ENCODE data around the gene ARHGEF10L. TPM values are rescaled to one million over a fixed set of nuclear protein-coding genes. Genes with fewer than 3 reads are reported as not detected.

ARHGEF10L gene
- polyA plus RNA-seq, 1 donor (not counting 4 experiments of a cell fraction or from before 2014, with no cell fraction given): 2.4 TPM

GRCh38 chr1:17531682-17532487, 7.6 kb upstream of the ARHGEF10L start:
- dilution Hi-C loops (cut with MboI; ENCODE audit: extremely low pct_ligation_motif_present, low sequenced_read_pairs): no loop called here
- no peak for DNase-seq (ENCODE audit: low read depth, low spot score)
- no peaks in the 10 kb centered on the region for H3K36me3 ChIP-seq (ENCODE audit: control insufficient read depth in 2 of 2, extremely low read depth in 1 of 2, insufficient read depth in 2 of 2, low read length in 2 of 2)
- H3K27me3 ChIP-seq (ENCODE audit: control insufficient read depth, extremely low read depth, insufficient read depth, low read length): no peaks in the 10 kb centered on the region
- no peak overlapping the region for H3K27ac ChIP-seq (ENCODE audit: control insufficient read depth, insufficient read depth, low read length)
- FAIRE-seq: no peak
- no peaks in the 10 kb centered on the region for H3K9me1 ChIP-seq (ENCODE audit: control insufficient read depth, extremely low read depth, insufficient read depth, low read length)
- H3K4me2 ChIP-seq (ENCODE audit: control insufficient read depth, extremely low read depth, insufficient read depth, low read depth, low read length): no peak overlapping the region
- no peaks in the 10 kb centered on the region for H3K79me2 ChIP-seq (ENCODE audit: control insufficient read depth, insufficient read depth, low read length)
- H4K20me1 ChIP-seq (ENCODE audit: control insufficient read depth, extremely low read depth, insufficient read depth, low read length): no peaks in the 10 kb centered on the region
- peaks cover 3% of the 10 kb centered on the region for H3K4me1 ChIP-seq (ENCODE audit: control insufficient read depth, extremely low read depth, insufficient read depth, low read length)
- H3K4me3 ChIP-seq (ENCODE audit: control insufficient read depth in 2 of 3, extremely low read depth in 1 of 3, insufficient read depth in 2 of 3, low read depth in 1 of 3, low read length in 3 of 3): no peak overlapping the region
- TF ChIP-seq EZH2 (IDR thresholded peaks at IDR 0.05; ENCODE audit: low read length) (no peak), CTCF (optimal IDR thresholded peaks at IDR 0.05 in 1 of 3, IDR thresholded peaks at IDR 0.05 in 1 of 3, conservative IDR thresholded peaks at IDR 0.05 in 1 of 3; ENCODE audit: extremely low read depth in 1 of 3, insufficient read depth in 2 of 3, low read length in 3 of 3) (no peak)
- no peak overlapping the region for H3K9ac ChIP-seq (ENCODE audit: control insufficient read depth, extremely low read depth, insufficient read depth, low read length)
- no peak overlapping the region for H2AFZ ChIP-seq (ENCODE audit: control insufficient read depth, low read length)
- H3K9me3 ChIP-seq (ENCODE audit: control insufficient read depth, low read depth, low read length): no peaks in the 10 kb centered on the region

- no peak overlapping the region for H3K27ac ChIP-seq (ENCODE audit: control insufficient read depth, insufficient read depth, low read length)
- H3K9ac ChIP-seq (ENCODE audit: control insufficient read depth, extremely low read depth, insufficient read depth, low read length): no peak overlapping the region
- no peaks in the 10 kb centered on the region for H3K9me1 ChIP-seq (ENCODE audit: control insufficient read depth, extremely low read depth, insufficient read depth, low read length)
- FAIRE-seq: no peak
- H4K20me1 ChIP-seq (ENCODE audit: control insufficient read depth, extremely low read depth, insufficient read depth, low read length): no peaks in the 10 kb centered on the region
- H3K9me3 ChIP-seq (ENCODE audit: control insufficient read depth, low read depth, low read length): no peaks in the 10 kb centered on the region
- no peak overlapping the region for H2AFZ ChIP-seq (ENCODE audit: control insufficient read depth, low read length)
- H3K79me2 ChIP-seq (ENCODE audit: control insufficient read depth, insufficient read depth, low read length): no peaks in the 10 kb centered on the region
- H3K27me3 ChIP-seq (ENCODE audit: control insufficient read depth, extremely low read depth, insufficient read depth, low read length): no peaks in the 10 kb centered on the region
- H3K4me3 ChIP-seq (ENCODE audit: control insufficient read depth in 2 of 3, extremely low read depth in 1 of 3, insufficient read depth in 2 of 3, low read depth in 1 of 3, low read length in 3 of 3): no peak overlapping the region
- no peaks in the 10 kb centered on the region for H3K36me3 ChIP-seq (ENCODE audit: control insufficient read depth in 2 of 2, extremely low read depth in 1 of 2, insufficient read depth in 2 of 2, low read length in 2 of 2)
- DNase-seq (ENCODE audit: low read depth, low spot score): no peak
- dilution Hi-C loops (cut with MboI; ENCODE audit: extremely low pct_ligation_motif_present, low sequenced_read_pairs): no loop called here
- H3K4me1 ChIP-seq (ENCODE audit: control insufficient read depth, extremely low read depth, insufficient read depth, low read length): no peaks in the 10 kb centered on the region
- no peak overlapping the region for H3K4me2 ChIP-seq (ENCODE audit: control insufficient read depth, extremely low read depth, insufficient read depth, low read depth, low read length)
- TF ChIP-seq CTCF (optimal IDR thresholded peaks at IDR 0.05 in 1 of 3, IDR thresholded peaks at IDR 0.05 in 1 of 3, conservative IDR thresholded peaks at IDR 0.05 in 1 of 3; ENCODE audit: extremely low read depth in 1 of 3, insufficient read depth in 2 of 3, low read length in 3 of 3) (no peak), EZH2 (IDR thresholded peaks at IDR 0.05; ENCODE audit: low read length) (no peak)
Observed at GRCh38 chr1:17533201-17533600, 6.3 kb upstream of the ARHGEF10L start.

Data from keratinocyte (primary cell).